ENCODE measurements around the gene DGKQ. TPM values are rescaled to one million over a fixed set of nuclear protein-coding genes. Genes with fewer than 3 reads are reported as not detected.

DGKQ gene
- polyA plus RNA-seq, 1 of the 3 experiments (the other 2 are of a cell fraction): 10.9 TPM

DNA sequence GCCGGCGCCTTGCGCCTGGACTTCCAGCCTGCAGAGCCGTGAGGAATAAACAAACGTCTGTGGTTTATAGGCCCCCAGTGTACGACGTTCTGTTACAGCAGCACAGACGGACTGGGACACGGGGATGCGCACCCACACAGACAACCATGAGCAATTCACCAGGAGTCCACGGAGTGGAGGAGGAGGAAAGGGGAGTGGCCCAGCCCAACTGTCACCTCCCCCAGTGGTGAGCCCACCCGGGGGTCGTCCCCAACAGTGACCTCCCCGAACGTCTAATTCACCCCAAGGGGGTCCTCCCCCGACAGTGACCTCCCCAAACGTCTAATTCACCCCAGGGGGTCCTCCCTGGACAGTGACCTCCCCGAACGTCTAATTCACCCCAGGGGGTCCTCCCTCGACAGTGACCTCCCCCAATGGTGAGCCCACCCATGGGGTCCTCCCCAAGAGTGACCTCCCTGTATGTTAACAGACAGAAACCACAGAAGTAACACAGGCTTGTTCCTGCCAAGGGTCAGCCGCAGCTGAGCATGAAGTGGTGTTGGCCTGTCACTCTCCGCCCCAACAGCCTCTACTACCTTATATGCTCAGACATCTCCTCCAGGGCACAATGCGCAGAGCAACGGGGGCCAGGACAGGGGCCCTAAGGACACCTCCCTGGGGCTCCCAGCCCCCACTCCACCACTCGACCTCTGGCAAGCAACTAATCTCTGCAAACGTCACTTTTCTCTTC lies 47.4 kb downstream of the DGKQ start:
- Histone ChIP-seq H3K9me3 (no peaks in the 10 kb centered on the region), H3K79me2 (ENCODE audit: insufficient read depth) (peaks cover 89% of the 10 kb centered on the region), H3K4me2 (no peak overlapping the region), H3K27ac (ENCODE audit: low read depth in 2 of 2, low read length in 1 of 2) (no peak overlapping the region), H2AFZ (ENCODE audit: low read depth) (no peak overlapping the region), H3K9me2 (no peaks in the 10 kb centered on the region), H3K9ac (no peak overlapping the region), H3F3A (replicated peaks; ENCODE audit: insufficient read depth) (no peaks in the 10 kb centered on the region), H4K20me1 (ENCODE audit: insufficient read depth) (peaks cover 77% of the 10 kb centered on the region), H3K4me3 (ENCODE audit: low read depth in 2 of 2, low read length in 1 of 2) (no peak overlapping the region), H3K27me3 (ENCODE audit: insufficient read depth) (no peaks in the 10 kb centered on the region), H3K36me3 (replicated peaks in 1 of 2; ENCODE audit: control insufficient read depth in 1 of 2, insufficient read depth in 2 of 2, low read length in 1 of 2) (no peaks in the 10 kb centered on the region), H3K4me1 (ENCODE audit: control insufficient read depth in 1 of 2, insufficient read depth in 2 of 2, low read depth in 1 of 2, low read length in 1 of 2) (peaks cover 5 to 10% of the 10 kb centered on the region in 2 experiments; a peak in 3 of 4 replicates)
- no peak for TF ChIP-seq FOSL2 (IDR thresholded peaks at IDR 0.05; ENCODE audit: borderline replicate concordance, low read depth)
- no peak for TF ChIP-seq SMC3 (IDR thresholded peaks at IDR 0.05; ENCODE audit: low read depth, low read length)
- TF ChIP-seq, protein P1, sequence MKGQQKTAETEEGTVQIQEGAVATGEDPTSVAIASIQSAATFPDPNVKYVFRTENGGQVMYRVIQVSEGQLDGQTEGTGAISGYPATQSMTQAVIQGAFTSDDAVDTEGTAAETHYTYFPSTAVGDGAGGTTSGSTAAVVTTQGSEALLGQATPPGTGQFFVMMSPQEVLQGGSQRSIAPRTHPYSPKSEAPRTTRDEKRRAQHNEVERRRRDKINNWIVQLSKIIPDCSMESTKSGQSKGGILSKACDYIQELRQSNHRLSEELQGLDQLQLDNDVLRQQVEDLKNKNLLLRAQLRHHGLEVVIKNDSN (IDR thresholded peaks at IDR 0.05; ENCODE audit: borderline replicate concordance, low read depth): no peak
- no peak for TF ChIP-seq RCOR1 (IDR thresholded peaks at IDR 0.05; ENCODE audit: low read length)
- no peak for TF ChIP-seq EZH2phosphoT487 (IDR thresholded peaks at IDR 0.05; ENCODE audit: borderline replicate concordance, low read depth)
- TF ChIP-seq POLR2AphosphoS5 (IDR thresholded peaks at IDR 0.05; ENCODE audit: low read depth, low read length): no peak
- no peak for TF ChIP-seq GABPA (IDR thresholded peaks at IDR 0.05; ENCODE audit: low read depth)
- no peak for TF ChIP-seq MXI1 (IDR thresholded peaks at IDR 0.05; ENCODE audit: low read depth, low read length)
- TF ChIP-seq RXRA (IDR thresholded peaks at IDR 0.05; ENCODE audit: borderline replicate concordance, low read depth): no peak
- TF ChIP-seq TCF12 (IDR thresholded peaks at IDR 0.05): no peak
- CTCF ChIA-PET: interaction anchor here (0.9 kb wide), 1 partner anchor 13 kb away, joined by 4 read pairs; no protein-coding TSS in a partner anchor
- POLR2A ChIA-PET: interaction anchor here (1.0 kb wide), 1 partner anchor 61 kb away, joined by 3 read pairs; the partner anchor contains the start of gene IDUA
- DNase-seq: peak; percentile 6
- WGBS (ENCODE audit: low lambda C conversion rate): 93% methylated on average over 20 of the region's 26 CpGs

DNA sequence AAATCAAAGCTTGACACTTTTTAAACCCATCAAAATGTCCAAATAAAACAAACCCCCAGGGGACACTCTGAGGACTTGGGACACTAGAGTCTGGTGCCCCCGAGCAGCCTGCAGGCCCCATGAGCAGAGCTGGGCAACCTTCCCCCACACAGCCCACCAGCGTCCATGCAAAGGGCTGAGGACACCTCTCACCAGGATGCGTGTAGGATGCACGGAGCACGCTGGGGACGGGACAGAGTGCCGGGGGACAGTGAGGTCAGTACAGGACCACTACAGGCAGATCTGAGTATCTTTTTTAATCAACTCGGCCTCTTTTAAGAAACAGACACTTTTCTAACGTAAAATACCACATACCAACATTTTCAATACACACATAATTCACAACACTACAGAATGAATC lies 48.2 kb downstream of the DGKQ start:
- Histone ChIP-seq H3K4me1 (ENCODE audit: control insufficient read depth in 1 of 2, insufficient read depth in 2 of 2, low read depth in 1 of 2, low read length in 1 of 2) (peaks cover 0 to 2% of the 10 kb centered on the region in 2 experiments; a peak in 1 of 4 replicates), H3K9me3 (no peaks in the 10 kb centered on the region), H3K79me2 (ENCODE audit: insufficient read depth) (peaks cover 89% of the 10 kb centered on the region), H3K9me2 (no peaks in the 10 kb centered on the region), H3K4me2 (no peak overlapping the region), H3K27me3 (ENCODE audit: insufficient read depth) (no peaks in the 10 kb centered on the region), H3K4me3 (ENCODE audit: low read depth in 2 of 2, low read length in 1 of 2) (no peak overlapping the region), H3K27ac (ENCODE audit: low read depth in 2 of 2, low read length in 1 of 2) (no peak overlapping the region), H2AFZ (ENCODE audit: low read depth) (no peak overlapping the region), H3K36me3 (replicated peaks in 1 of 2; ENCODE audit: control insufficient read depth in 1 of 2, insufficient read depth in 2 of 2, low read length in 1 of 2) (no peaks in the 10 kb centered on the region), H3F3A (replicated peaks; ENCODE audit: insufficient read depth) (no peaks in the 10 kb centered on the region), H3K9ac (no peak overlapping the region), H4K20me1 (ENCODE audit: insufficient read depth) (peaks cover 70% of the 10 kb centered on the region)
- peak; percentile 25 for DNase-seq
- WGBS (ENCODE audit: low lambda C conversion rate): 92% methylated on average over 8 of the region's 9 CpGs
- ChIA-PET POLR2A (no interaction called here), CTCF (no interaction called here)
- TF ChIP-seq, protein P2, sequence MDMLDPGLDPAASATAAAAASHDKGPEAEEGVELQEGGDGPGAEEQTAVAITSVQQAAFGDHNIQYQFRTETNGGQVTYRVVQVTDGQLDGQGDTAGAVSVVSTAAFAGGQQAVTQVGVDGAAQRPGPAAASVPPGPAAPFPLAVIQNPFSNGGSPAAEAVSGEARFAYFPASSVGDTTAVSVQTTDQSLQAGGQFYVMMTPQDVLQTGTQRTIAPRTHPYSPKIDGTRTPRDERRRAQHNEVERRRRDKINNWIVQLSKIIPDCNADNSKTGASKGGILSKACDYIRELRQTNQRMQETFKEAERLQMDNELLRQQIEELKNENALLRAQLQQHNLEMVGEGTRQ (IDR thresholded peaks at IDR 0.05; ENCODE audit: borderline replicate concordance, low read depth, low read length): no peak
- TF ChIP-seq RFX5 (IDR thresholded peaks at IDR 0.05; ENCODE audit: low read length) (no peak), NFIC (IDR thresholded peaks at IDR 0.05; ENCODE audit: borderline replicate concordance) (no peak), MXI1 (IDR thresholded peaks at IDR 0.05; ENCODE audit: low read depth, low read length) (no peak), EZH2phosphoT487 (IDR thresholded peaks at IDR 0.05; ENCODE audit: borderline replicate concordance, low read depth) (no peak)
- TF ChIP-seq, protein P1 (IDR thresholded peaks at IDR 0.05; ENCODE audit: borderline replicate concordance, low read depth): no peak
- TF ChIP-seq, protein P3, sequence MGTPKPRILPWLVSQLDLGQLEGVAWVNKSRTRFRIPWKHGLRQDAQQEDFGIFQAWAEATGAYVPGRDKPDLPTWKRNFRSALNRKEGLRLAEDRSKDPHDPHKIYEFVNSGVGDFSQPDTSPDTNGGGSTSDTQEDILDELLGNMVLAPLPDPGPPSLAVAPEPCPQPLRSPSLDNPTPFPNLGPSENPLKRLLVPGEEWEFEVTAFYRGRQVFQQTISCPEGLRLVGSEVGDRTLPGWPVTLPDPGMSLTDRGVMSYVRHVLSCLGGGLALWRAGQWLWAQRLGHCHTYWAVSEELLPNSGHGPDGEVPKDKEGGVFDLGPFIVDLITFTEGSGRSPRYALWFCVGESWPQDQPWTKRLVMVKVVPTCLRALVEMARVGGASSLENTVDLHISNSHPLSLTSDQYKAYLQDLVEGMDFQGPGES (IDR thresholded peaks at IDR 0.05; ENCODE audit: low read depth, low read length): no peak
